ENCODE data around the gene NUP93.
A peak's percentile ranks its signal among the peaks of the same experiment; 100 is the strongest.

NUP93 gene

DNA sequence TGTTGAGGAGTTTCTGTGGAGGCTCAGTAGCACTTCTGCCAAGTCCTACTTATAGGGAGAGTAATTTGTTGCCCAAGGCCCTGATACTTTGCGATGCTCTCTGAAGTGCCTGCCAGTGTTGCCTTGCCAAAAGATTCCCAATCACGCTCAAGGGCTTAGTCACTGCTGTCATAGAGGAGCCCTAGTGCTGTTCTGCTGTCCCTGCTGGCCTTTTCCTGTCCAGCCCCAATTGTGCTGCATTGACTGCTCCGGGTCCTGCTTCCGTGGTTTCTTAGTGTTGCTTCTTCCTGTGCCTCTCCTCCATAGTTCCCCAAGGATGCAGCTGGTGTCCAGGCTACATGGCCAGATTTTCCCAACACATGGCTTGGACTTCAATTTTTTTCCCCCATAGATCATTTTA is 13.9 kb downstream of the NUP93 start:
- DNase-seq (ENCODE audit: low spot score) = peak; percentile 25

DNA sequence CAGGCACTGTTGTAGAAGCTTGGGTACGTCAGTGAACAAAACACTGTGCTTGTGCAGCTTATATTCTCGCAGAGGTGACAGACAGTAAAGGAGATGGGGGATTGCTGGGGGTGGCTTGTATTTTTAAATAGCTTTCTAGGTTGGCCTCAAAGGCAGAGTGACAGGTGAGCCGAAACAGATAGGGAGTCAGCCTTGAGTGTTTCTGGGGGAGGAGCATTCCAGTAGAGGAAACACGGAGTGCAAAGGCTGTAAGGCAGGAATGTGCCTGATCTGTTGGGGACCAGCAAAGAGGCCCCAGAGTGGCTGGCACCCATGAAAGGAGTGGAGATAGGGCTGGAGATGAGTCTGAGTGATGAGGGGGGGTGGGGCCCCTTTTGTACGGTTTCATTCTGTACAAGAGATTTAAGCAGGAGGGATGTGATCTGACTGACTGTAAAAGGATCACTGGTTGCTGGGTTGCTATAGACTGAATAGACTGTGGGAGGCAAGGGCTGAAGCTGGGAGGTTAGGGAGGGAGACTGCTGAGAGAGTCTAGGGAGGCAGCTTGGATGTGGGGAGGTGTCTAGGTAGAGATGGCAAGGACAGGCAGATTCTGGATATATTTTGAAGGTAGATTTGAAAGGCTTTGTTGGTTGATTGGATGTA is 15.2 kb downstream of the NUP93 start:
- no peak for DNase-seq (ENCODE audit: low spot score)

DNA sequence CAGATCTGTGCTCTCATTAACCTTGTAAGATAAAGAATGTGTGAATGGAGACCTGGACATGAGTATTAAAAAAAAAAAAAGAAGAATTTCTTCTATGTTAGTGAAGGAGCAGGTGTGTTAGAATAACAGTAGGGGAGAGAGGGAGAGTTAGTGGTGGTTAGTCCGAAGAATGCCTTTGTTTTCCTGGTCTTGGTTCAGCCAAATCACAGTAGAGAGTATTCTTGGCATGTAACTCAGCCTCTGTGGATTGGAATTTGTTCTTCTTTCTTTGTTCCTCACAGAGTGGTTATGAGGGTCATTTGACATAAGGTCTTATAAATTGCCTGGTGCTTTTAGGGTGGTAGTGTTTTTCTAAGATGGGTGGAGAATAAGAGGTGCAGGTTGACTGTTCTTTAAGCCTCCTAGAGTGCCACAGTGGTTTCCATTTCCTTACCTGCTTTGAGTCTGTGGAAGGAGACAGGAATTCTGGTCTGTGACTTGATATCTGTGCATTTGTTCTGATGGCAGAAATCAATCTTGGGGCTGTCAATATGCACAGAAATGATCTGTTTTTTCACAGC is 17.6 kb downstream of the NUP93 start:
- peak; percentile 13 for DNase-seq (ENCODE audit: low spot score)

DNA sequence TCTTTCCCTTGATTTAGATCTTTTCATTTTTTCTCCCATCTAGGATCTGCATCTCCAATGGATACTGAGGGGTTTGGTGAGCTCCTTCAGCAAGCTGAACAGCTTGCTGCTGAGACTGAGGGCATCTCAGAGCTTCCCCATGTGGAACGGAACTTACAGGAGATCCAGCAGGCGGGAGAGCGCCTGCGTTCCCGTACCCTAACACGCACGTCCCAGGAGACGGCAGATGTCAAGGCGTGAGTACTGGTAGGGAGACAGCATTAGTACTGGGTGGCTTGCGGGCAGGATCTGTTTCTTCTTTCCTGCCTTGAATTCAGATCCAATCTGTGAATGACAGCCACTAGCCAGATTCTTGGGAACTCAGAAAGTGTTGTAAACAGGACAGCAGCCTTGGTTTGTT is 18.3 kb downstream of the NUP93 start:
- no peak for DNase-seq (ENCODE audit: low spot score)

DNA sequence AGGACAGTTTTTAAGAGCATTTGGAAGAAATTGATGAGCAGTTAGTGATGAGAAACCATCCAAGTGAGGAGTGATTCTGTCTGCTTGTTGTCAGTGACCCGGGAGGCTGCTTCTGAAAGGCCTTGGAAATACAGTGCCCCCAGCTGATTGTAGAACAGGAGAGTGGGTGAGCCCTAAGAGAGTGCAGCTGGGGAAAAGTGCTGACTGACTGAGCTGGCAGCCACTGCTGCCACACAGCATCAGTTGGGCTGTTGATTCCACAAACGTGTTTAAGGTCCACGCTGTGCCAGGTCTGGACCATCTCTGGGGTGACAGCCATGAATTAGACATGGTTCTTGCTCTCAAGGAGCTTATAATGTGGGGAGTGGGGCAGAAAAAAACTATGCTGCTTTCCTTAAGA is 18.9 kb downstream of the NUP93 start:
- DNase-seq (ENCODE audit: low spot score) = no peak

DNA sequence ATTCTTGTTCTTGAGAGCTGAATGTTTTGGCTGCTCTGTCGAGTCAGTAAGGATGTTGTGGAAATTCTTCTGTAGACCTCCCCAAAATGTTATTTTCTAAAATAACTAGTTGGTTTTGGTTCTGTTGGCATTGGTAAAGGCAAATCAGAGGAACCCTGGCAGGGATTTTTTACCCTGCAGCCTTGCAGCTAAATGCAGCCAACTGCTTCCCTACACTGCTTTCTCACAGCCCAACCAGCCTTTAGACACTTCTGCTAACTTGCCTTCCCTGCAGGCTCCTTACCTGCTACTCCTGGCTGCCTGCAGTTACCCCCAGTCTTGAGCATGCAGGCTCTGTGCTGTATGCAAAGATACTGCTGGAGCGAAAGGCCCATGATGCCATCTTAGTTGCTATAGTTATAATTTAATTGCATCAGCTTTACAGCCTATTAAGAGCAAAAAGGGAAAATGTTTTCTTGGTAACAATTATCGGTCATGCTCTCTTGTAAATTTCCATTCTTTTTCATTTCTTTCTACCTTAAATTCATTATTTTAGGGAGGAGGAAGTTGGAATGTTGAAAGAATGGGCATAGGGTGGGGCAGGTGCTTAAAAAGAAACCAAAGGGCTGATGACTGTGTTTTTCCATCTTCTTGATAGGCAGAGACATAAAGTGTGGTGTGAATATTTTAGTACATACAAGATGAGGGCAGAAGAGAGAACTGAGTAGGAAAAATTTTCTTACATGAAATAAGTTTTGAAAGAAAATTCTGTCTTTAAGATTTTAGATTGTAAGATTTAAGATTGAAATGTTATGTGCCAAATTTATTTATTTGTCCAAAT is 20.0 kb downstream of the NUP93 start:
- no peak for DNase-seq (ENCODE audit: low spot score)

DNA sequence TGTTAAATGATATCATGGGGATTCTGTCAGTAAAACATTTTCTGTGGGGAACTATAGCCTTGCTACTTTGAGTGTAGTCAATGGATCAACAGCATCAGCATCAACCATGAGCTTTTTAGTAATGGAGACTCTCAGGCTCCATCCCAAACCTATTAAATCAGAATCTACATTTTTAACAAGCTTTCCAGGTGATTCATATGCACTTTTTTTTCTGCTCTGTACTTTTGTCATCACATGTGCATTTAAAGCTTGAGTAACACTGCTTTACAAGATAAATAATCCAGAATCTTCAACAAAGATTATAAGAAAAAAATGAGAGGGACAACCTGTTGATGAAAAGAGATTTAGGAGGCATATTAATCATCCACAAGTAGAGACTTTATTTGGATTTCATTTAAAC is 23.5 kb downstream of the NUP93 start:
- peak; percentile 32 for DNase-seq (ENCODE audit: low spot score)

DNA sequence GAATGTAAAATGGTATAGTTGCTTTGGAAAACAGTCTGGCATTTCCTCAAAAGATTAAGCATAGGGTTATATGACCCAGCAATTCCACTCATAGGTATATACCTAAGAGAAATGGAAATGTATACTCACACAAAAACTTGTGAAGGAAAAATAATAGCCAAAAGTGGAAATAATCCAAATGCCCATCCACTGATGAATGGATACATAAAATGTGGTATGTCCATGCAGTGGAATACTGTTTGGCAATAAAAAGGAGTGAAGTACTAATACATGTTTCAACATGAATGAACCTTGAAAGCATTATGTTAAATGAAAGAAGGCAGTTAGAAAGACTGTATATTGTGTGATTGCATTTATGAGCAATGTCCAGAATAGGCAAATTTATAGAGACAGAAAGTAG is 25.1 kb downstream of the NUP93 start:
- no peak for DNase-seq (ENCODE audit: low spot score)

DNA sequence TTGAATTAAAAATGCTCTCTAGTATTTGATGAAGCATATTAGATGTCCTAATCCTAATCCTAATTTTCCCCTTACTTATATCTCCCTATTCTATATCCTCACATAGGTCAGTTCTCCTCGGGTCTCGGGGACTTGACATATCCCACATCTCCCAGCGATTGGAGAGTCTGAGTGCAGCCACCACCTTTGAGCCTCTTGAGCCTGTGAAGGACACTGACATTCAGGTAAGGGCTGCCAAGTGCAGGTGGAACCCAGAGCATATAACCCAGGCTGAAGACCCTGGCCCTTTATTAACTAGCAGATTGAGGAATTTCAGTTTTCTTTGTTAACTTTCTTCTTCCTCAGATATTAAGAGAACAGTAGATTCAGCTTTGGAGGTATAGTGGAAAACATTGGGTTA is 28.5 kb downstream of the NUP93 start:
- no peak for DNase-seq (ENCODE audit: low spot score)

DNA sequence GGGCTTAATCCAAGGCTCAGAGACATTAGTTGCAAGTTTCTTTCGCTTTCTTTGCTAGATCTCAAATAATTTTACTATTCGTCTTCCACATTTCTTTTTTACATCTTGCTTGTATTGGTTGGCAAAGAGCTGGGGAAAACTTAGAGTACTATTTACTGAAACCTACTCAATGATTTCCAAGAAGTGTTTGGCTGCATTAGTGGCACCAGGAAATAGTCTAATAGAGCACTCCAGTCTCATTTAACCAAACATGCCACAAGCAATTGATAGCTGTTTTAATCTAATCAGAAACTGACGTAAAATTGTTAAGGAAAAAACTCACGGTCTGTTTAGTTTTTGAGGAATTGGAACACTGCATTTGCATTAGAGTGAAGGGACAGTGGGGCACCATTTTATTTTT is 29.0 kb downstream of the NUP93 start:
- DNase-seq (ENCODE audit: low spot score) = no peak

DNA sequence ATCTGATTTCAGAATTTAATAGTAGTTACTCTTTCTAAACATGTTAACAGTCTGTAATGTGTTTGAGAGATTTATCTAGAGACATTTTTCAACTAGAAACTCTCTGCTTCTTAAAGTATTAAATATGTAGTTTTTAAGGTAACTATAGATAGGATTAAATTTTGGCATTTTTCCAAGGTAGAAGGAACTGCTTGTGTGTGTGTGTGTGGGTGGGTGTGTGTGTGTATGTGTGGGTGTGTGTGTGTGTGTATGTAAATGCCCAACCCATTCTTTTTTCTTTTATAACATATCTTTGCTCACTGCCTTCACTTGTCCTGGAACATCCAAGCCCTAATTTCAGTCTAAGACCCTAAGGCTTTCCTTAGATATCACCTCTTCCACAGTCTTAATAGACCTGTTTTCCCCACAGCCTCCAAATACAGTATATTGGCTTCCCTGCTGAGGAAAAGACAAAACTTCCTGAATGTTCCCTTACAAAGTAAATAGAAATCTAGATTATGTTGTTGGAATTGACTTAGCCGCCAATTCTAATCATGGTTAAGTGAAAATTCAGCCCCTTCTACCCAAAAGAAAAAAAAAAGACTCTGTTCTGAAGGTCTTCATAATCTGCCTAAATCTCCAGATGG is 33.5 kb downstream of the NUP93 start:
- no peak for DNase-seq (ENCODE audit: low spot score)

DNA sequence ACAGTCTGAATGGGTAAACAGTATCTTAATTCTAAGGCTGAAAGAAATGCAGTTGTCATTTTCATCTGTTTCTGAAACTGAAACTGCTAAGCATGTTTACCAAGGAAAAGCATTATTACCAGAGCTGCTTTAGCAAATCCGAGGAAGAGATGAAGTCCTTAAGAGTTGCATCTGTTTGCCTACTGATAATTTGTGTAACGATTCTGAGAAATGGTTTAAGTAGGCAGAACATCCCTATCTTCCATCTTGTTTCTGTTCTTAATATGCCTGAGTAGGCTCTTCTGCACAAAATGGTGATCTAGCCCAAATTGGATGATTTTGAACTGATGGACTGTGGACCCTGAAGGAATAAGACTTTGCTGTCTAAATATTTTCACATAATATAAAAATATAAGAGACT is 34.9 kb downstream of the NUP93 start:
- DNase-seq (ENCODE audit: low spot score) = no peak

DNA sequence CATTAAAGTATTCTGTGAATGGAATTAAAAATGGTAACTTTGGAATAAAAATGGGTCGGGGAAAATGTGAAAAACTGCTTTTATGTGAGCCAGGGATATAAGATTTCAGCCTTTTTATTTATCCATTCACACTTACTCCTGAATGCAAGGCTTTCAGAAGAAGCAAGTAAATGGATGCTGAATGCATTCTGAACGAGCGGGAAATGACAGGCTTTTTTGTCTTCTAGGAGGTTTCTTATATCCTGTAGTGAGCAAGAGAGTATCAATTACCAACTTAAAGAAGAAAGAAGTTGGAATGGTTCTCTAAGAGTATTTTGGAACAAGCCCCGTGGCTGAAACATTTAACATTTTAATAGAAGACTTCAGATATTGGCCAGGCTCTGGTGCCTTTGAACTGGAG is 36.0 kb downstream of the NUP93 start:
- no peak for DNase-seq (ENCODE audit: low spot score)

DNA sequence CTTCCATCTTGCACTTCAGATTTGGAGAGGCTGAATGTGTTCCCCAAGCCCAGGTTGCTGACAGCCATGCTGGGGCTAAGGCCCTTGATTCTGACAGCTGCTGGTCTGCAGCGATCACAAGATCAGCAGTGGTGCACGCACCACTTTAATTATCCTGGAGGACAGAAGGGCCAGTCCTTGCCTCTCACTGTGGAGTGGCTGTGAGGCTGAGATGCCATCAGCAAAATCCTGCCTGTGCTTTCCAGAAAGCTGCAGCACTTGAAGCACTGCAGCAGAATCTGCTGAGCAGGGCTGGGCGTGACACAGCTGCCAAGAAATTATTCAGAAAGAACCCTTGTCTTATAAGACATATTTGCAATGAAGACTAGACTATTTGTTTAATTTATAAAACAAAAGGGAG is 37.1 kb downstream of the NUP93 start:
- no peak for DNase-seq (ENCODE audit: low spot score)

DNA sequence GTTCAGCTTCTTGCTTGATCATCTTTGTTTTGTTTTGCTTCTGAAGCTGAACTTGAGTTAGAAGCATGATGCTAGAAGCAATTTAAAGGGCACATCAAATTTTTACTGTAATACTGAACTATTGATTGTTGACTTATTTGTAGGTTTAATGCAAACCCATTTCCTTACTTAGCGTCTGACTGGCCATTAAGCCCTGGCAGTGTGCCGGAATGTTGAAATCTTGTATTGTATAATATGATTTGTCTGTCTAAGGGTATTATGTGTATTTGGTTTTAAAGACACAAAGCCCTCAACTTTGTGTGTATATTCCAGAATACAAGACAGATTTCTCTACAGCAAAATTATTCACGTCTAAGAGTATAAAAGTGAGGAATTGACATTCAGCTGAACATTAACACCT is 39.7 kb downstream of the NUP93 start:
- DNase-seq (ENCODE audit: low spot score) = no peak

DNA sequence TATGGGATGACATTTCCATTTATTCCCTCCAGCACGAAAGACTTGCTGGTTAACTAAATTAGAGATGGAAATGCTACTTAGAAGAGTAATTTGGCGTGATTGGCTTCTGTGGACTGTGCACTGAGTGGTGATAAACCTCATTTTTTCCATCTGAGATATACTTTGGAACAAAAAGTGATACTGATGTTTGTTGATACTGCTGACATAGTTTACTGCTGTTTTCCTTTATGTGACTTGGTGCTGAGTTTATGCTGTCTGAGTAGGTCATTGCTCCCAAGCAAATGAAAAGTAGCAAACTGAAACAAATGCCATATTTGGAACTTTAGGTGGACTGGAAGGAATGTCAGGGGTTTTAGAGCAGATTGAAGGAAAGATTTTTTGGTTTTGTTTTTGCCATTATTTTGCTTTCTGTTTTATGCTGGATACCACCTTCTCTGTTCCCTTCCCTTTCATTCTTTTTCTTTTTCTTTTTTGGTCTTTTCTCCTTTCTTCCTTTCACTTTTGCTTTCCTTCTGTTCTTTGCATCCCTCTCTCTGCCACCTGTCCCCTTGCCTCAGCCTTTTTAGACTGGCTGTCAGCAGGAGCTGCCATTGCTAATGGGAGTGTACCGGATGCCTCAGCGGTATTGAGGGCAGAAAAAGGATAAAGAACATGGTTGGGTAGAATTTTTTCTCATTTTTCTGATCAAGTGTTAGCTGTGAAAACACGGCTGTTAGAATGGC is 41.8 kb downstream of the NUP93 start:
- no peak for DNase-seq (ENCODE audit: low spot score)

DNA sequence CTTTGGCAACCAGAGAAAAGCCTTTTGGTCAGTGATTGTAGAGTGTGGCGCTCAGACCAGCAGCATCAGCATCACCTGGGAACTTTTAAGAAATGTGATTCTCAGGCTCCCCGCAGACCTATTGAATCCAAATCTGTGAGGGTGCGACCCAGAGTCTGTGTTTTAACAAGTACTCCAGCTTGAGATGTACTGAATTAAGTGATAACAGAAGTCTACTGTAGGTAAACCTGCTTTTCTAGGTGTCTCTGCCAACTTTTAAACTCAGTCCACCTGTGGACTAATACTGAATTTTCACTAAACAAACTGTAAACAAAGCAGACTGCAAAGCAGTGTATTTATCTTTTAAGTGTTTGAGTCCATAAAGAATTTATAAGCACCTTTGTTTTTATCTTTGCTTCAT is 43.6 kb downstream of the NUP93 start:
- DNase-seq (ENCODE audit: low spot score) = no peak

DNA sequence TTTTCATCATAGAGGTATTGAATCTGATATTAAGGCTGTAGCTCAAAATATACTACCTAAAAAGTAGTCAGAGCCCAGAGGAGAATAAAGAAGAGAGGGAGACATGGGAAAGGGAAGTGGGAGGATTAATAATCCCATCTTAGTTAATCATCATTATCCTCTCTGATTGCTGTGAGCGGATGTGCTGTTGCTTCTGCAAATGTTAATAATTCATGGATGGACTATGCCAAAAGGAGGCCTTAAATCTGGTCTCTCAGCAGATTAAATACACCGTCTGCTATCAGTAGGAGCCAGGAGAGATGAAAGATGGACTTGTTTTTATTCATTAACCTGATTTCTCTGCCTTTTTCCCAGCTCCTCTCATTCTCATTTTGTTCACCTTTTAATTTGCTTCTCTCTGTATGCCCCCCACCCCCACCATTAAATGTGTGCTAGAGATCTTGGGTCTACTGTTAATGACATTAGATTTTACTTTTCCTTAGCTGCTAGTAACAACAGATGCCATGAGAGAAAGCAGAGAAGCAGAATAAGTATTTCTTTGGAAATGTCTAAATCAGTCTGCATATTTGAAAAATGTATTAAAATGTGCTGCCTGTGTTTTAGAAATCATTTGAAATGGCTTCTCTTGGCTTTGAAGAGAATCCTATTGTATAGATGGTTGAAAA is 44.2 kb downstream of the NUP93 start:
- peak; percentile 19 for DNase-seq (ENCODE audit: low spot score)

DNA sequence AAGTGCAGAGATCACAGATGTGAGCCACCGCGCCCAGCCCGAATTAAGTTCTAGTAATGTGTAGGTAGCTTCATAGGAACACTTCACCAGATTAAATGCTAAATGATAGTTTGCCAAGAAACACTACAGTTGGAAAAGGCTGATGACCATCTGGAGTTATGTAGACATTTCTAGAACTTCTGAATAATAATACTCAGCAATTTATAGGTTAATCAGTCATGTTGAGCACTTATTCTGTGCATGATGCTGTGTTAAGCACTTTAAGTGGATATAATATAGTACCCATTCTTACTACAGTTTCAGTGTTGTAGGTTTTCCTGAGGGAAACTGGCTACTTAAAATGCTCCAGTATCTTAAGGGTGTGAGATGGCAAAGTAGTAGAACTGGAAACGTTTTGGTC is 45.2 kb downstream of the NUP93 start:
- DNase-seq (ENCODE audit: low spot score) = no peak

DNA sequence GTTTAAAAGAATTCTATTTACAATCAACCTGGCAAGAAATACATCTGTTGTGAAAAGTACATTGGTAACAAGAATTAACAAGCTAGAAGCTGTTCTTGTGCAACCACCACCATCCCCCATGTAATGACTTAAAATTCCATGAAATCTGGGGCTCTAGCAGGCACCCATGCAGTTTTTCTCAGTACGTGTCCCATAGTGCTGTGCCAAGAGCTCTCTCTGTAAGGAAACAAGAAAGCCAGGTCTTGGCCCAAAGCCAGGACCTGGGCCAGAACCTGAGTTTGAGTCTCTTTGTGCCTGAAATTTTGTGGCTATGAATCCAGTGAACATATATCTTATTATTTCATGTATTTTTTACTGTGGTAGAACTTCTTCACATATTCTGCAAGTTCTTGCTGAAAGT is 46.6 kb downstream of the NUP93 start:
- peak; percentile 13 for DNase-seq (ENCODE audit: low spot score)

DNA sequence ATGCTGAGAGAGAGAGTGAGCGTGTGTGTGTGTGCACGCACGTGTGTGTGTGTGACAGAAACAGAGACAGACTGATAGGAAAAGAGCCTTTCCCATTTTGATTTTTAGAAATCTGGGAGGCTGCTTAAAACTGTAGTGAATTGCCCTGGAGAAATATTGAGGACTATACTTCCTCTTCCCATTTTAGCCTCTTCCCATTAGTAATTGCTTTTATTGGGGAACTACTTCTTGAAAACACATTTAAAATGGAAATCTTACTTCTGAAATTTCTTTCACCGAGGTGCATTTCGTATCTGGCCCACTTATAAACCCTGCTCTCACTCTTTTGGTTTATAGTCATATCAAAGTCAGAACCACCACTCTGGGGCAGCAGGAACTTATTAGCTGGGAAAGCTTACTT is 47.1 kb downstream of the NUP93 start:
- DNase-seq (ENCODE audit: low spot score) = no peak

DNA sequence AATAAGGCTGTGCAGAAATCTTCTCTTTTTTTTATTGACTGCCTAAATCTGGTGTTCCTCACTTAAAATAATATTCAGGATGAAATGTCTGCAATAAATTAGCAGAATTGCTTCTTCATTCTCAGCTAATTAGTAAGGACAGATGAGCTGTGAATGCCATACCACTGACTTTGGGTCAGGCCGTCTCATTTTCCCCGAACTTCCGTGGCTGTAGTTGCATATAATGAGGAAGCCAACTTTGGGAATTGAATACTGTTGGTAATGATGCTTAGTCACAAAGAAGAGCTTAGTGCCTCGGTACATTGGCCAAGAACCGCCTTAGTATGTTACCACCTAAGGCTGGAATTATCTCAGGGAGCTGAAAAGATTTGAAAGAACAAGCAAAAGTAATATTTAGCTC is 47.6 kb downstream of the NUP93 start:
- DNase-seq (ENCODE audit: low spot score) = no peak

All from kidney tubule cell (primary cell).